Left renal pelvis (tissue), 4 donors: ENCODE results near the gene HIVEP2. TPM values are rescaled to one million over a fixed set of nuclear protein-coding genes. Genes with fewer than 3 reads are reported as not detected.

Source experiments
- DNase-seq, 4 donors: peaks; one replicate each; pipeline ENCODE4 v3.0.0-alpha.2; 2013; ENCODE audit warnings: low read depth in 4 of 4, low spot score in 3 of 4
- polyA plus RNA-seq, 4 donors: library from polyadenylated mRNA; unstranded; fragments of 120-200 nt; gene quantifications; one replicate each; pipeline ENCODE4 v1.2.1, GENCODE V29; 2013; ENCODE audit not compliant: insufficient read length in 4 of 4

The HIVEP2 gene
- polyA plus RNA-seq, 4 donors = 10.2 to 15.8 (median 13.0) TPM

DNA sequence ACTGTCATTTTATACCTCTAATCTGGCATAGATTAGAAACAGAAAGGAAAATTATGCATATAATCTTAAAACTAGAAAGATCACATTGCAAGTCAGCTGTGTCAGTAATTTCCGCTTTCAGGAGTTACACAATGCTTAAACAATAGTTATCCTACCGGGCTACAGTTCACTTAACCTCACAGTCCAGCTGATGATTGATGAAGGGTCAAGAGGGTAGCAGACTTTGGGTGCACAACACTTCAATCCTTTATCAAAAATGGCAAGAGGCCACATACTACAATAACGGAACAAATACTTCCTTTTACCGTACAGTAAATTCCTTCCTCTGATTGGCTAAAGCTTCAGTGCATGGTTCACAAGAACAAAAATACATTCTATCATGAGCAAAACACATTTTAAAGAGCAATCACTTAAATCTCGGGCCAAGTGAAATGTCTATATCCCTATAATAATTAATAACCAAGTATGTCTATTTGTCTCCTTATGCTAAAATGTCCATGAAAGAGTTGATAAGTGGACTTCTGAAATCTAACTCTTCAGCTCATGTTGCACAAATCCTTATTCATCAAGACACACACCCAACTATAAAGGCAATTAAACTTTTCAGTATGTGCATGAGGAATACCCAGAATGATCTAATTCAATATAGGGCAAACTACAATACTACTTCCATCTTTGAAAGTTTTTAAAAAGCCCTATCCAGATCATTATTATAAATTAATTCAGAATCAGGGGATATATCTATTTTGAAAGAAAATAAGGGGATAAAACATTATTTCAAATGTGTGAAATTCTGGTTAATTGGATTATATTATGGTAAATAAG is 76.8 kb downstream of the HIVEP2 start:
- DNase-seq = no peak

DNA sequence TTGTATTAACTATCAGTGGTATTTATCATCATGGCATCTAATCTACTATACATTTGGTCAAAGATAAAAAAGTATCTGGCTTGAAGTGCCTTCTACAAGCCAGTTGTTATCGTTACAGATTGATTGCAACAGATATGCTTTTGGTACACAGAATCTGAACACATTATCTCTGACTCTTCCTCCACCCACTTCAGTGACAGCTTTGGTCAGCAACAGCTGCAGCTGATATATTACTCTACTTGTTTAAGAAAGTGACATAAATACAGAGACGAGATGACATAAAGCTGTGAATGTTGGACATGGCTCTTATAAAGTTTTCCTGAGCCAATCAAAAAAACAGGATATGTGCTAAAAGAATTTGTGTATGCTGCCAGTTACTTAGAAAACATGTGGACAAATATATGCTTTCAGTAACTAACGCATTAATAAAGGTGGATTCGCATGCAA is 77.6 kb downstream of the HIVEP2 start:
- DNase-seq = no peak

DNA sequence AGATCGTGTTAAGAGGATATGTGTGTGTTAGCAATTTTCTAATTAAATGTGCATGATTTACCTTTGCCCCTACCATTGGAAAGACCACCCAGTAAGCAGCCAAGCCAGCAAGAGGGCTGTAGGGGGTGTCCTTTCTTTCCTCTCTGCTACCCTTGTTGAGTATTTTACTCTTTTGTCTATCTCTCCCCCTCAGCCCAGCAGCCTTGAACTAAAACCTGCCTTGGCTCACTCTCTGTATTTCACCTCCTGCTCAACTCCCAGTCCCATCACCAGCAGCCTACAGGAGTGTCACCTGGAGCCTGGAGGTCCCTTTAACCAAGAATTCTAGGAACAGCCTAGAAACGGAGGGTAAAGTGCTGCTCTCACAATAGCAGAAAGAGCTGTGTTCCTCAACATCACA is 81.0 kb downstream of the HIVEP2 start:
- no peak for DNase-seq

DNA sequence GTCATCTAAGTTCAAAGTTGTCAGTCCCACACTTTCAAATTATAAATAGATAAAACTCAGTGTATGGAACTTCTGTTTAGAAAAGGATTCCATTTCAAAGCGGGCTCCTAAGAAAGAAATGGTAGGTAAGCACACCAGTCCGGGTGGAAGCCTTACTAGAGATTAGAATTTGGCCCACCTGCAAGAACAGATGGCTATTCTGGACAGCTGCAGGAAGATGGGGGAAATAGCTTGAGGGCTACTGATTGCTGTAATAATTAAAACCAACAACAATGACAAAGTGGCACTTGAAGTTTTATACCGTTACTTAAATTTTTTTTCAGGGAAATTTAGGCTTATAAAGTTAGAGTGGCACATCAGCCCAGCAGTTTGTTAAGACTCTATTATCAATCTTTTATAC is 83.3 kb downstream of the HIVEP2 start:
- DNase-seq = no peak

DNA sequence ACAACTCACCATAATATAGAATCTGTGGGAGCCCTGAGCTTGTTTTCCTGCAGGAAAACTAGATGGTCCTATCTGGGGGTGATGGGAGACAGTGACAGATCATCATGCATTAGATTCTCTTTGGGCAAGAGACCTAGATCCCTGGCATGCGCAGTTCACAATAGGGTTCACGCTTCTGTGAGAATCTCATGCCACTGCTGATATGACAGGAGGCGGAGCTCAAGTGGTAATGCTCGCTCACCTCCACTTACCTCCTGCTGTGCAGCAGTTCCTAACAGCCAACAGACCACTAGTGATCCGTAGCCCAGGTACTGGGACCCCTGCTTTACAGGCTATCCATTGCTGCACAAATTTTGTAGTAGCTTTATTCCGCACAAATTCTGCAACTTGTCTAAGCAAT is 84.5 kb downstream of the HIVEP2 start:
- no peak for DNase-seq

DNA sequence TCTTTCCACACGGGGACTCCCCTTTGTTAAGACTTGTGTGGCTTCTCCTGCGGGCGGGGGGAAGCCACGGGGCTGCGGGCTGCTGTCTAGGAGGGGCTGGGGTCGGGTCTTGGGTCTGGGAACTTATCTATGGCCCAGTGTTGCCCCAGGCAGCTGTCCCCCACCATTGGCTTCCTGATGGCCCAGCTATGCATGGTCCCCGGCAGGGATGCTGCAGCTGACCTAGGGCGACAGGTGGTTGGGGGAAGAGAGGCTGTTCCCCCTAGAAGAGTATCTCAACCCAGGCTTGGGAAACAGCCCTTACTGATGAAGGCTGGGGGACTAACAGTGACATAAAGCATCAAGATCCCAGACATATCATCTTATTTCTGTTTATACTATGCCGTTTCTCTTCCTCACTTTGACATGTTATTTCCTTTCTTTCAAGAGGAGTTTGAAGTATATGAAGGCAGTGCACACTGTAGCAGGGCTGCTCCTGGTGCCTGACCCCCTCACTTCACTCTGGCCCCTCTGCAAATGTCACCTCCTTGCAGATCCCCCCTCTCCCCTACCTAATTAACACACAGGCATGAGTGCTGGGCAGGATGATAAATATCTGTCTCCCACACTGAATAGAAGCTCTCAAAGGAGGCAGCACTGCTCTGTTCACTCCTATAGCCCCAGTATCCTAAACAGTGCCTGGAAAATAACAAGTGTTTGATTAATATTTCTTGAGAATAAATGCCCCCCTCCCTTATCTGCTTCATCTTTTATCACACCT is 87.0 kb downstream of the HIVEP2 start:
- no peak for DNase-seq

DNA sequence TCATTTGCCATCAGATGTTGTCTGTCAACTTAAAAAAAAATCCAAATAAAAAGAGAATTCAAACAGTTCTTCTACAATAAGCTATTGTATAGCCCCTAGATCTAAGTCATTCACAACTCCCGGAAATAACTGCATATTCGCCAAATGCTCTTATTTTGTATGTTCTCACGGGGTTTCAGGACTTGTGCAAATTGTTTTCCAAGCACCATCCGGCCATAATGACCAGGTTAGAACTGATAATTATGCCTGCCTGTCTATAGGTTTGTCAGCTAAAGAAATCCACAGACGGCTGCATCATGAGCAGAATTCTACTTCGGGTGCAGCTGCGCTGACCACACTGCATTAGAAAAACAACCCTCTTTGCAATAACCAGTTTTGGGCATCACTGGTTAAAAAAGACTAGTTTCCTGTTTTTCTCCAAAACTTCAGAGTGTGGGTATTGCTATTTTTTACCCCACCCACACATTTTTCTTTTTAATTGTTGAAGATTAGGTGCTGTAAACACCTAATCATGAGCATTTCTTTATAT is 87.7 kb downstream of the HIVEP2 start:
- DNase-seq = no peak

DNA sequence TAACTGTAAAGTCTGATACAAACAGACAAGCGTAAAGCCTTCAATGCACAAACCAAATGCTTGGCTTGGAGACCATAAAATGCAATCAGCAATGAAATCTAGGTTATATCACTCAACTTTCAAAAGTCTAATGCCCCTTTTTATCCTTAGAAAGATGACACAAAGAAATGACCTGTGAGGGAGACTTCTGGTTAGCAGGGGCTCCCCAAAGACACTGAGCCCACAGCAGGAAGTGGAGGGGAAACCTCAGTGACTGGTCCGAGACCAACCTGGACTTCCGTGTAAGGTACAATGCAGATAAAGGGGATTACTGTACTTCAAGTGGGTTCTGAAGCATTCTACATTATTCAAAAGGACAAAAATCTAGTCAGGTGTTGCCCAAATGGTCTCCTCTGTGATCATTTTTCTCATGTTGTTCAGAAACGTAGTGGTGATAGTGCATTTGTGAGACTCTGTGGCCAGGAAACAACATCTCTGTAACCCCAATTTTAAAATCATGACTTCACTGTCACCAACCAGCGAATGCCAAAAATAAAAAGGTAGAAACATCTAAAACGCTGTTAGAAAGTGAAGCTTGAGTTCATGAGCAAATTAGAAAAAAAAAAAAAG is 88.2 kb downstream of the HIVEP2 start:
- no peak for DNase-seq

DNA sequence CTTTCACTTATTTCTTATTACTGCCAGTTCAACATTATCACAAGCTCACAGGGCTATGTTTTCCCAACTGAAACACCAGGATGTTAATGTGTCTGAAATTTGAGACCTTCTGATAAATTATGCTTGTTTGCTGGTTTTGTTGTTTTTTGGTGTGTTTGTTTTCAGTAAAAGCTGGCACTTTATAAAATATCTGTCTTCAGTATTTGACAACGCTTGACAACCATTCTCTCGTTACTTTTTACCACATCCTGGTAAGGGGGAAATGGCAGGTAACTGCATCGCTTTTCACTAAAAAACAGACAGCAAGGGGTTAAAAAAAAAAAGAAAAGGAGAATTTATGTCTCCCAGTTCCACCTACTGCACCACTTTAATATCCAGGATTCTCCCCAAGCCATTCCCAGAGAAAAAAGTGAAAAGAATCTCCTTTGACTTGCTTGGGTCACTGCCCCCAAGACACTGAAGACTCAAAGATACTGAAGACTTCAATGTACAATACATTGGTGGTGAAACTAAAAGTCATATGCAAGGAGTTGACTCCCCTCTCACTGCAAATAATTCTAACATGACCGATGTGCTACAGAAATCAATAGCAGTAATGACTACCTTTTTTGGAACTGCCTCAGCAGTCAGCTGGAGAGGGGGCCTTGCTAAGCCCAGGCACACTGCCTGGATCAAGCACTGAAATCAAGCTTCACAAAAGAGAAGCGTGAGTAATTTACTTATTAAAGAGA is 88.9 kb downstream of the HIVEP2 start:
- DNase-seq = no peak

DNA sequence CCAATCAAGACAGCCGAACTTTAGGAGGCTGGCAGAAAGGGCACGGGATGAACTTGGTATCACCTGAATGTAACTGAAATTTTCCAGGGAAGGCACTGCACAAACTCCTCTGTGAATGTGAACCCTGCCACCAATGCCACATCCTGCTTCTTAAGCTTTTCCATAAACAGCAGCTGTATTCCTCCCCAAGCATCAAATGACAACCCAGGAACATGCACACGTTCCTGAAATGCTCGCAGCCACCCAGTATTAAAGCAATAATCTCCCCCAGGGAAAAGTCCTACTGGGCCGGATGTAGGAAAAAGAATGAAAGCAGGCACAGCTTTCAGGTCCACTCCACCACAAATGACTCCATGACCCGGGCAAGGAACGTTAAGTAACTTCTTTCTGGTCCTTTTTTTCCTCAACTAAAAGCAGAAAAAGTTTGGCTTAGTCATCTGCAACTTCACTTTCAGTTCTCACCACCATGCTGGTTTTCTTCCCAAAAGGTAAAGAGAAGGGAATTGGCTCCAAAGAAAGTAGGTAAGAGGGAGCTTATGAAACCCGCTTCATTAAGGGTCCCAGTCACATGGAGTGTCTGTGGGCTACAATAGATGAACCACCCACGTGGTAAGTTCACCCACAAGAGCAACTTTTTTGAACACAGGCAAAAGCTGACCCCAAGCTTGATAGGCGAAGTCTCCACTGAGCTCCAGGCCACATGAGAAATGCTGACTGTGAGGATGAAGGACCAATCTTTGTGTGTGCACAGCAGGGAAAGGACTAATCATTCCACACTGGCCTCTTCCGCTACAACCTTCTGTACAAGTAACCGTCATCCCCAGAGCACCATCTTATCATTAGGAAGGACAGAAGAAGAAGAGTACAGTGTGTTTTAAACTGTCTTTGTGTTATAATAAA is 90.1 kb downstream of the HIVEP2 start:
- DNase-seq = no peak

DNA sequence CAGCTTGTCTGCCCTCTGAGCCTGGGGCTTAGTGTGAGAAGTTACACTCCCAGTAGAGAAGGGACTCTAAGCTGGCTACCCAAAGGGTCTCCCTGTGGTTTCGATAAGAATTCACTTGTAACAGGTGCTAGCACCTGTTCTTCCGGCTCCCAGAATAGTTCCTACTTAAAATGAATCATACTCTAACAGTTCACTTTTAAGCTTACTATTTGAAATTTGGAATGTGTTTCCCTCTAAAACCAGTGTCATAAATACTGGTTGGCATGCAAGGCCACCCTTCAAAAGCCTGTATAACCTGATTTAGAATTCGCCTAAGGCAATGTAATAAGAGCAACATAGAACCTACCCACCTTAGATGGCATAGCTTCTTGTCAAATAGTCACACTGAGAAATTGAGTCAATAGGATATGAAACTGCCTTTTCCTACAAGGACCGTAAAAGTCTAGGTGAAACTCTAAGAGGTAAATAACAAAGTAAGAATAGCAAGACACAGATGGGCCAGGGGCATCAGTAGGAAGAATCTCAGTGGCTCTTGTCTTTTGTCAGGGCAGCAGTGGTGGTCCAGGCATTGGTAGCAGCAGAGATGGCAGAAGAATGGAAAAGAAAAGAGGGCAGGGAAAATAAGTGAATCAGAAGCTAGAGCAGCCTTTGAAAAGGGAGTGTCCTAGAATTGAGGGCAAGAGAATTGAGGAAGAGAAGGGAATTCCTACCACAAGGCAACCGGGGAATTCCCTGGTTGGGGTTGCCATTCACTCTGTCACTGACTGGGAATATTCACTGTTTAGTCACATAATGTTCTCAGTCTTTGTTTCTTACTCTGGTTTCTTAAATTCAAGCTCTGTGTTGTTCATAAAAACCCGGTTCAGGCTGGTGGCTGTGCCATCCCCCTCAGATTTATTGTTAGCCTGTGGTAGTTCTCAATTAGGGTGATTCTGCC is 91.5 kb downstream of the HIVEP2 start:
- DNase-seq = no peak

DNA sequence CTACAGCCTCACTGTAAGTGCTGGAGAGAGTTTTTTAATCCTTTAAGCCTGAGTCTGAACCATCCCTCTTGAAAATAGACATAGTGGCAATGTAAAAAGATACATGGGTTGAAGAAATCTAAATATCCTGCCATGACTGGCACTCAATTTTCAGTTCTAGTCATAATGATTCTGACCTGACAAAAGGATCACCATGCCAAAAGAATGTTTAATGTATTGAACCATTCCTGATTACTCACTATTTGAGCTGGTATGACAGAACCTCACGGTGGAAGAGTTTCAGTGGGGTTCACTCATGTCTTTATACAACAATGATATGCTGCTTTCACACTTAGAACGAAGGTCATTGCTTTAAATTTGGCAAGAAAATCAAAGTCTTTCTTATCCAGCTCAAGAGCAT is 93.4 kb downstream of the HIVEP2 start:
- DNase-seq = no peak

DNA sequence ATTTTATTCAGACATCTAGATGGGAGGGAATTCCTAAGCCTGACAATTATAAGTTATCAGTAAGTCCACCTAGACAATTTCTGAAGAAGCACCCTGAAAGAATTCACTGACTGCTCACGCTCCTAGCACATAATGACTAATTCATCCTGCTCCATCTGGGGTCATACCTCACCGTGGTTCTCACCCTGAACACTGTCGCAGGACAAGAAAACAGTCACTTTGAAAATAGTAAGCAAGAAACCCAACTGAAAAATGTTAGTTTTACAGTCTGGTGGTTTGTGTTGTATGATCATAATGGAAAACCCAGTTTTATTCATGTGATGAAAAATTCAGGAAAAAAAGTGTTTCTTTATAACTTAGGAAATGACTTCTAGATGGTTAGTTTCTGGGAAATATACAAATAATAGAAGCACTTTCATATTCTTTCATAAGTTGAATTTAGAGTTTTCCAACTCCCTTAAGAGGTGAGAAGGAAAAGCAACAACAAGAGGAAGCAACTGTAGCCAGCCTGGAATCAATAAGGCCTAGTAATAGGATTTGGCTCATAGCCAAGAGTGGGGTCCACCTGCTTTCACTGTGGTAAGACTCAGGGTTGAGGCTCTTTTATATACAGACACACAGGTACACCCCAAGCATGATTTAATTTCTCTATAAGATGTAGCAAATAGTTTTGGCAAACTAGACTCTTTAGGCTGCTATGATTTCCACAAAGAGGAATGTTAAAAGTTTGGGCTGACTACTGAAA is 94.1 kb downstream of the HIVEP2 start:
- no peak for DNase-seq

DNA sequence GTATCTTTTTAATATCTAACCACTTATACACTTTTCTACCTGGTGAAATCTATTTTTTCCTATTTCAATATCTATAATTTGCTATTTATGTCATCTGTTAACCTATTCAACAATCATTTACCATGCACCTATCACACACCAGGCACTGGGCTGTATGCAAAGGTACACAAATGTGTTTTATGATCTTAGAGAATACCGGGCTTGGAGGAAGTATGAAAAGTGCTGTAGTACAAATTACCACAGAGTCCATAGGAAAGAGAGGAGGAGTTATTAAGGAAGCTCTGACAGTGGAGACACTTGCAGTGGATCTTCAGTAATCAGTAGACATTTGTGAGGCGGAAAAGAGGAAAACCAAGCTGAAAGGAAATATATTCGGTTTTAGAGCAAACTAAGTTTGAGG is 96.0 kb downstream of the HIVEP2 start:
- DNase-seq = no peak

DNA sequence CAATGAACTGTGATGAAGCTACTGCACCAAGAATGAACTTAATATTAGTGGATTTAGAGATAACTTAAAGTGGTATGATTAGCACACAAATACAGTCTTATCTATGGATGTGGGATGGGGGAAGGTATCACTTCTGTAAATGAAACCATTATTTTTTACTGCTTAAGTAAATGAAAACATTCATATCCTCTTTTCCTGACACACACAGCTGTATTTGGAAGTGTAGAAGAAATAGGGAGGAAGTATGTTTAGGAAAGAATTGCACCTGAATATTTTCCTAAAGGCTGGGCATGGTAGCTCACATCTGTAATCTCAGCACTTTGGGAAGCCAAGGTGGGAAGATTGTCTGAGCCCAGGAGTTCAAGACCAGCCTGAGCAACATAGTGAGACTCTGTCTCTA is 96.8 kb downstream of the HIVEP2 start:
- DNase-seq = no peak

DNA sequence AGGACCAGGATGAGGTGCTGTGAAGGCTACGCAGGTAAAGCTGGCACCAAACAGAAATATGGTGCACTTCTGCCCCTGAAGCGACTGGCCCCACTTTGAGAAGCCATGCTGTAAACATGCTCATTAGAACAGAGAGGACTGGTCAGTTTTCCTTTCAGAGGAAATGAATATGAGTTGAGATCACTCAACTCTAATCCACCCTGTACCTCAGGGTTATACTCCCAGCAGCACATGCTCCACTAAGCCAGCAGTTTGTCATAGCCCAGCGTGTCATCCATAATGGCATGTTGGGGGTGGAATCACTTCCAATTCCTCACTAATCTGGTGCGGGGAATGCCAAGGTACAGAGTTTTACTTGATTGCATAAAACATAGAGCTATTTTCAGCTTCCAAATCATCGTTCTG is 98.1 kb downstream of the HIVEP2 start:
- DNase-seq = no peak

DNA sequence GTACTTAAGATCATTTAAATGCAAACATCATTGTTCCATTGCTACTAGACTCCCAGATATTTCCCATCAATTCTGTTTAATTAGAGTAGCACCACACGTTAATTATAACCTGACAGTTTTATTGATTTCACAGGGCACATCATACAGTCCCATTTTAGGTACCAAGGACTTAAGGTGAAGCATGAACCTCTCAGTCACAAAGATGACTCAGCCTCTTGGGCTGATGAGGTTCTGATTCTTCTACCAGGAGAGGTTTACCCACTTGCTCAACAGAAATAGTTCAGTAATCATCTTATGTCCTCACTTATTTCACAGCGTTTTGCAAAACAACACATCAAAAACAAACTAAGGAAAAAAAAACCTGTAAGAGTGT is 98.5 kb downstream of the HIVEP2 start:
- no peak for DNase-seq
